IMR-90 (cell line): Measurements from ENCODE around the gene FLOT2. TPM values are rescaled to one million over a fixed set of nuclear protein-coding genes. Genes with fewer than 3 reads are reported as not detected.
"Not testable (repeated sequence)": the region's sequence is repeated elsewhere in the genome, so short reads cannot be mapped to it uniquely, and the experiment has no call there.

Experiments
- ATAC-seq: fragments of 200-7000 bp; cut with Tn5 transposase; 2 replicates; pipeline ENCODE4 v1.9.1; 2020; ENCODE audit warnings: low read depth, mild to moderate bottlenecking, moderate library complexity
- BruUV-seq: library from RNA; stranded (reverse); fragments of 400-500 nt; replicated peaks from 2 replicates; lab custom pipeline; 2021; lab: Mats Ljungman, UMichigan
- CTCF ChIA-PET: fragments of 300-600 bp; formaldehyde crosslinking; extraction: SDS; loops from one replicate; lab custom pipeline; 2021; ENCODE audit warnings: antibody characterized with exemption; lab: Yijun Ruan, JAX
- POLR2A ChIA-PET: fragments of 300-600 bp; sonication (Branson Sonifier 250); formaldehyde crosslinking; loops from one replicate; lab custom pipeline; 2022; ENCODE audit warnings: antibody characterized with exemption; ENCODE audit not compliant: unreplicated experiment; lab: Charles Lee
- DNase-seq: peaks from one replicate; pipeline ENCODE4 v3.0.0; 2013
- H2AFZ ChIP-seq: replicated peaks from 2 replicates; pipeline ENCODE3; 2013; ENCODE audit warnings: low read length, mild to moderate bottlenecking; ENCODE audit not compliant: poor library complexity
- H2AK5ac ChIP-seq: 2 replicates; pipeline ENCODE4 v1.6.1; 2013; ENCODE audit warnings: low read depth, low read length, inconsistent platforms
- H2AK9ac ChIP-seq: replicated peaks from 2 replicates; pipeline ENCODE3; 2013; ENCODE audit warnings: mild to moderate bottlenecking, low read depth, low read length, moderate library complexity; ENCODE audit not compliant: poor library complexity
- H2BK120ac ChIP-seq: 2 replicates; pipeline ENCODE4 v1.6.1; 2013; ENCODE audit warnings: low read depth, low read length, inconsistent platforms
- H2BK15ac ChIP-seq: 3 replicates; pipeline ENCODE4 v1.6.1; 2013; ENCODE audit warnings: low read depth, low read length, inconsistent platforms
- H2BK20ac ChIP-seq: 2 replicates; pipeline ENCODE4 v1.6.1; 2013; ENCODE audit warnings: low read depth, mild to moderate bottlenecking, inconsistent platforms, low read length, moderate library complexity
- H2BK5ac ChIP-seq: 2 replicates; pipeline ENCODE4 v1.6.1; 2013; ENCODE audit warnings: mild to moderate bottlenecking, low read depth, low read length, inconsistent platforms; ENCODE audit not compliant: poor library complexity, severe bottlenecking
- H3K14ac ChIP-seq: replicated peaks from 2 replicates; pipeline ENCODE4 v1.6.1; 2013; ENCODE audit warnings: low read depth, low read length, inconsistent platforms
- H3K18ac ChIP-seq: 2 replicates; pipeline ENCODE4 v1.6.1; 2013; ENCODE audit warnings: low read depth, low read length, control low read depth
- H3K23ac ChIP-seq: 2 replicates; pipeline ENCODE4 v1.6.1; 2013; ENCODE audit warnings: low read depth, low read length, inconsistent platforms
- H3K27ac ChIP-seq: 2 replicates; pipeline ENCODE4 v1.5.1; 2013; ENCODE audit warnings: mild to moderate bottlenecking, control low read depth, low read length; ENCODE audit not compliant: insufficient read depth
- H3K27me3 ChIP-seq: 2 replicates; pipeline ENCODE4 v1.6.1; 2013; ENCODE audit warnings: low read length; ENCODE audit not compliant: control insufficient read depth, insufficient read depth
- H3K36me3 ChIP-seq: 2 replicates; pipeline ENCODE4 v1.6.1; 2013; ENCODE audit warnings: low read length, mixed read lengths; ENCODE audit not compliant: control insufficient read depth, insufficient read depth
- H3K4ac ChIP-seq: 2 replicates; pipeline ENCODE4 v1.6.1; 2013; ENCODE audit warnings: low read depth, low read length, inconsistent platforms
- H3K4me1 ChIP-seq: 2 replicates; pipeline ENCODE4 v1.6.1; 2013; ENCODE audit warnings: low read length, mixed read lengths; ENCODE audit not compliant: control insufficient read depth, insufficient read depth
- H3K4me2 ChIP-seq: 2 replicates; pipeline ENCODE4 v1.6.1; 2013; ENCODE audit warnings: low read depth, mild to moderate bottlenecking, control low read depth, low read length, moderate library complexity
- H3K4me3 ChIP-seq: 2 replicates; pipeline ENCODE4 v1.5.1; 2013; ENCODE audit warnings: low read depth, mild to moderate bottlenecking, control low read depth, low read length, moderate library complexity; ENCODE audit not compliant: insufficient read depth
- H3K56ac ChIP-seq: 2 replicates; pipeline ENCODE4 v1.6.1; 2013; ENCODE audit warnings: low read length, inconsistent platforms; ENCODE audit not compliant: insufficient read depth; ENCODE audit errors: extremely low read depth
- H3K79me1 ChIP-seq, 2 experiments: 2 replicates each; pipeline ENCODE4 v1.6.1; 2013; ENCODE audit warnings: low read length in 2 of 2, inconsistent platforms in 1 of 2, low read depth in 1 of 2
- H3K9ac ChIP-seq: 2 replicates; pipeline ENCODE4 v1.6.1; 2013; ENCODE audit warnings: low read depth, low read length, control low read depth
- H3K9me1 ChIP-seq: 2 replicates; pipeline ENCODE4 v1.6.1; 2013; ENCODE audit warnings: low read length, inconsistent platforms; ENCODE audit not compliant: insufficient read depth
- H3K9me3 ChIP-seq: 2 replicates; pipeline ENCODE4 v1.6.1; 2013; ENCODE audit warnings: low read length; ENCODE audit not compliant: control insufficient read depth, insufficient read depth
- H4K20me1 ChIP-seq: 2 replicates; pipeline ENCODE4 v1.6.1; 2013; ENCODE audit warnings: low read length, inconsistent platforms; ENCODE audit not compliant: insufficient read depth
- H4K5ac ChIP-seq: 2 replicates; pipeline ENCODE4 v1.6.1; 2013; ENCODE audit warnings: mild to moderate bottlenecking, low read depth, low read length, control low read depth
- H4K8ac ChIP-seq, 2 experiments: 2 replicates each; pipeline ENCODE4 v1.6.1; 2013; ENCODE audit warnings: low read depth in 2 of 2, low read length in 2 of 2, control low read depth in 1 of 2, inconsistent platforms in 1 of 2
- H4K91ac ChIP-seq: 2 replicates; pipeline ENCODE4 v1.6.1; 2013; ENCODE audit warnings: low read depth, low read length, inconsistent platforms; ENCODE audit not compliant: insufficient read depth
- WGBS, 2 experiments: methylation state at CpG; one replicate each; pipeline versions ENCODE4 v1.1.5 to v1.1.7; 2013; ENCODE audit warnings: missing lambda C conversion rate in 2 of 2; ENCODE audit not compliant: insufficient read length in 1 of 2; ENCODE audit errors: extremely low coverage in 2 of 2; 5-methylcytosine and 5-hydroxymethylcytosine counted together
- dilution Hi-C: fragments of 300-500 bp; cut with HindIII; formaldehyde crosslinking; loops from one replicate; pipeline ENCODE4 v1.14.3; 2018; ENCODE audit warnings: low sequenced_read_pairs; ENCODE audit not compliant: unreplicated experiment
- in situ Hi-C: fragments of 300-500 bp; cut with MboI; formaldehyde crosslinking; loops from 3 replicates; pipeline ENCODE4 v1.14.3; 2019; ENCODE audit warnings: low sequenced_read_pairs, inconsistent platforms, mixed read lengths
- intact Hi-C: fragments of 100-400 bp; cut with micrococcal nuclease; formaldehyde crosslinking; loops from 2 replicates; pipeline ENCODE4 v1.10.0; 2022
- polyA plus RNA-seq, 3 experiments: library from polyadenylated mRNA; depleted of rRNA; stranded (reverse); fragments of >200 nt; gene quantifications; 2 replicates each; pipeline ENCODE4 v1.2.3, GENCODE V29; 2012; ENCODE audit warnings: low replicate concordance in 1 of 3
- total RNA-seq: library from RNA; depleted of rRNA; stranded (reverse); fragments of >200 nt; gene quantifications from 2 replicates; pipeline ENCODE4 v1.2.3, GENCODE V29; 2012
- TF ChIP-seq, protein P1 (sequence below): fragments of 150-350 bp; IDR thresholded peaks from 2 replicates; pipeline ENCODE4 v1.6.1; 2017; ENCODE audit warnings: mild to moderate bottlenecking, antibody characterized with exemption, low read length, low read depth

Gene FLOT2
- total and polyA plus RNA-seq, 2 of the 4 experiments (the other 2 are of a cell fraction): 19.7 to 67.9 TPM

GRCh38 chr17:28895794-28896447, 1.6 kb downstream of the FLOT2 start (continued):
- TF ChIP-seq, protein P1, sequence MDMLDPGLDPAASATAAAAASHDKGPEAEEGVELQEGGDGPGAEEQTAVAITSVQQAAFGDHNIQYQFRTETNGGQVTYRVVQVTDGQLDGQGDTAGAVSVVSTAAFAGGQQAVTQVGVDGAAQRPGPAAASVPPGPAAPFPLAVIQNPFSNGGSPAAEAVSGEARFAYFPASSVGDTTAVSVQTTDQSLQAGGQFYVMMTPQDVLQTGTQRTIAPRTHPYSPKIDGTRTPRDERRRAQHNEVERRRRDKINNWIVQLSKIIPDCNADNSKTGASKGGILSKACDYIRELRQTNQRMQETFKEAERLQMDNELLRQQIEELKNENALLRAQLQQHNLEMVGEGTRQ: no peak

- H3K14ac ChIP-seq, H2AFZ ChIP-seq, H4K5ac ChIP-seq, intact Hi-C loops, in situ Hi-C loops, H3K4me1 ChIP-seq, POLR2A ChIA-PET, H3K18ac ChIP-seq, H2BK15ac ChIP-seq, H3K27me3 ChIP-seq, H3K9me3 ChIP-seq, CTCF ChIA-PET, H3K4me2 ChIP-seq, ATAC-seq, H3K23ac ChIP-seq, H3K27ac ChIP-seq, H3K9ac ChIP-seq, H2BK5ac ChIP-seq, H4K8ac ChIP-seq, H3K4ac ChIP-seq, H4K91ac ChIP-seq, H2BK20ac ChIP-seq, H3K4me3 ChIP-seq, BruUV-seq, H3K56ac ChIP-seq, H2BK120ac ChIP-seq, DNase-seq, dilution Hi-C loops, H3K36me3 ChIP-seq, H2AK5ac ChIP-seq: not testable (repeated sequence)
- Histone ChIP-seq H3K9me1 (peaks cover 17% of the 10 kb centered on the region), H3K79me1 (peaks cover 22 to 59% of the 10 kb centered on the region in 2 experiments), H4K20me1 (peaks cover 33% of the 10 kb centered on the region; the same call in 1 of the 2 replicates), H2AK9ac (peak overlapping the region; percentile 68)
- WGBS, 2 experiments: 90% methylated on average over 2 of the region's 16 CpGs; no CpG with 5 or more reads in 1 of the 2 experiments
These were observed 4.0 kb downstream of the FLOT2 start for GRCh38 chr17:28893248-28894183.
